ENCODE measurements around the gene DLGAP3. TPM values are rescaled to one million over a fixed set of nuclear protein-coding genes. Genes with fewer than 3 reads are reported as not detected.
"Not testable (repeated sequence)": the region's sequence is repeated elsewhere in the genome, so short reads cannot be mapped to it uniquely, and the experiment has no call there.

Gene DLGAP3
- not detected for polyA plus RNA-seq (2012; ENCODE audit: missing spikeins)

GRCh38 chr1:34929497-34929852 lies at the start of gene DLGAP3:
Gene DLGAP3, minus strand, starts transcription at chr1:34929650. Its CDS starts 24,267 bp downstream, at chr1:34905383.
- FAIRE-seq, result no peak
- DNase-seq (ENCODE audit: insufficient read length), result no peak
- TF ChIP-seq TAF1 (IDR thresholded peaks at IDR 0.05; ENCODE audit: borderline replicate concordance, low read depth, low read length) (no peak), POLR2A (IDR thresholded peaks at IDR 0.05; ENCODE audit: low read depth, low read length) (no peak), POLR2AphosphoS5 (IDR thresholded peaks at IDR 0.05; ENCODE audit: low read depth, low read length) (no peak)

- FAIRE-seq (no peak), DNase-seq (ENCODE audit: insufficient read length) (no peak)
- TF ChIP-seq POLR2AphosphoS5 (IDR thresholded peaks at IDR 0.05; ENCODE audit: low read depth, low read length) (no peak), TAF1 (IDR thresholded peaks at IDR 0.05; ENCODE audit: borderline replicate concordance, low read depth, low read length) (no peak), POLR2A (IDR thresholded peaks at IDR 0.05; ENCODE audit: low read depth, low read length) (no peak)
Observed at GRCh38 chr1:34978921-34979320, 49.5 kb upstream of the DLGAP3 start.

- TF ChIP-seq TAF1 (IDR thresholded peaks at IDR 0.05; ENCODE audit: borderline replicate concordance, low read depth, low read length), result no peak
- no peak for TF ChIP-seq POLR2A (IDR thresholded peaks at IDR 0.05; ENCODE audit: low read depth, low read length)
- no peak for TF ChIP-seq POLR2AphosphoS5 (IDR thresholded peaks at IDR 0.05; ENCODE audit: low read depth, low read length)
- no peak for DNase-seq (ENCODE audit: insufficient read length)
- FAIRE-seq, result no peak
Observed at GRCh38 chr1:34977858-34978257, 48.4 kb upstream of the DLGAP3 start.

GRCh38 chr1:34977210-34977471 lies 47.7 kb upstream of the DLGAP3 start:
- no peak for TF ChIP-seq POLR2A (IDR thresholded peaks at IDR 0.05; ENCODE audit: low read depth, low read length)
- TF ChIP-seq TAF1 (IDR thresholded peaks at IDR 0.05; ENCODE audit: borderline replicate concordance, low read depth, low read length), result no peak
- TF ChIP-seq POLR2AphosphoS5 (IDR thresholded peaks at IDR 0.05; ENCODE audit: low read depth, low read length), result no peak
- FAIRE-seq, result no peak
- no peak for DNase-seq (ENCODE audit: insufficient read length)

GRCh38 chr1:34976384-34977209 lies 47.1 kb upstream of the DLGAP3 start:
- DNase-seq (ENCODE audit: insufficient read length) (no peak), FAIRE-seq (no peak)

GRCh38 chr1:34975771-34976170 lies 46.3 kb upstream of the DLGAP3 start:
- DNase-seq (ENCODE audit: insufficient read length) (no peak), FAIRE-seq (no peak)
- TF ChIP-seq POLR2AphosphoS5 (IDR thresholded peaks at IDR 0.05; ENCODE audit: low read depth, low read length) (no peak), POLR2A (IDR thresholded peaks at IDR 0.05; ENCODE audit: low read depth, low read length) (no peak), TAF1 (IDR thresholded peaks at IDR 0.05; ENCODE audit: borderline replicate concordance, low read depth, low read length) (no peak)

More at GRCh38 chr1:34976384-34977209, 47.1 kb upstream of the DLGAP3 start:
- no peak for TF ChIP-seq POLR2AphosphoS5 (IDR thresholded peaks at IDR 0.05; ENCODE audit: low read depth, low read length)
- TF ChIP-seq POLR2A (IDR thresholded peaks at IDR 0.05; ENCODE audit: low read depth, low read length), result no peak
- no peak for TF ChIP-seq TAF1 (IDR thresholded peaks at IDR 0.05; ENCODE audit: borderline replicate concordance, low read depth, low read length)

GRCh38 chr1:34975338-34975737 lies 45.9 kb upstream of the DLGAP3 start:
- FAIRE-seq, result no peak
- no peak for DNase-seq (ENCODE audit: insufficient read length)

GRCh38 chr1:34974626-34975025 lies 45.2 kb upstream of the DLGAP3 start:
- FAIRE-seq (no peak), DNase-seq (ENCODE audit: insufficient read length) (no peak)
- TF ChIP-seq POLR2A (IDR thresholded peaks at IDR 0.05; ENCODE audit: low read depth, low read length) (no peak), POLR2AphosphoS5 (IDR thresholded peaks at IDR 0.05; ENCODE audit: low read depth, low read length) (no peak), TAF1 (IDR thresholded peaks at IDR 0.05; ENCODE audit: borderline replicate concordance, low read depth, low read length) (no peak)

More at GRCh38 chr1:34975338-34975737, 45.9 kb upstream of the DLGAP3 start:
- TF ChIP-seq TAF1 (IDR thresholded peaks at IDR 0.05; ENCODE audit: borderline replicate concordance, low read depth, low read length) (no peak), POLR2A (IDR thresholded peaks at IDR 0.05; ENCODE audit: low read depth, low read length) (no peak), POLR2AphosphoS5 (IDR thresholded peaks at IDR 0.05; ENCODE audit: low read depth, low read length) (no peak)

GRCh38 chr1:34973326-34973725 lies 43.9 kb upstream of the DLGAP3 start:
- DNase-seq (ENCODE audit: insufficient read length), result no peak
- FAIRE-seq, result no peak
- no peak for TF ChIP-seq POLR2A (IDR thresholded peaks at IDR 0.05; ENCODE audit: low read depth, low read length)
- no peak for TF ChIP-seq POLR2AphosphoS5 (IDR thresholded peaks at IDR 0.05; ENCODE audit: low read depth, low read length)
- no peak for TF ChIP-seq TAF1 (IDR thresholded peaks at IDR 0.05; ENCODE audit: borderline replicate concordance, low read depth, low read length)

GRCh38 chr1:34970829-34971228 lies 41.4 kb upstream of the DLGAP3 start:
- FAIRE-seq (no peak), DNase-seq (ENCODE audit: insufficient read length) (no peak)
- TF ChIP-seq TAF1 (IDR thresholded peaks at IDR 0.05; ENCODE audit: borderline replicate concordance, low read depth, low read length), result no peak
- TF ChIP-seq POLR2AphosphoS5 (IDR thresholded peaks at IDR 0.05; ENCODE audit: low read depth, low read length), result no peak
- TF ChIP-seq POLR2A (IDR thresholded peaks at IDR 0.05; ENCODE audit: low read depth, low read length), result no peak

- FAIRE-seq (no peak), DNase-seq (ENCODE audit: insufficient read length) (no peak)
- TF ChIP-seq TAF1 (IDR thresholded peaks at IDR 0.05; ENCODE audit: borderline replicate concordance, low read depth, low read length), result no peak
- no peak for TF ChIP-seq POLR2A (IDR thresholded peaks at IDR 0.05; ENCODE audit: low read depth, low read length)
- no peak for TF ChIP-seq POLR2AphosphoS5 (IDR thresholded peaks at IDR 0.05; ENCODE audit: low read depth, low read length)
Observed at GRCh38 chr1:34970220-34970735, 40.8 kb upstream of the DLGAP3 start.

- not testable (repeated sequence) for DNase-seq (ENCODE audit: insufficient read length); FAIRE-seq
Observed at GRCh38 chr1:34968297-34968696, 38.8 kb upstream of the DLGAP3 start.

GRCh38 chr1:34967672-34968071 lies 38.2 kb upstream of the DLGAP3 start:
- not testable (repeated sequence) for DNase-seq (ENCODE audit: insufficient read length); FAIRE-seq
